Measurements from ENCODE around the gene H1-8.
"Not testable (repeated sequence)": the region's sequence is repeated elsewhere in the genome, so short reads cannot be mapped to it uniquely, and the experiment has no call there.

H1-8 gene, protein sequence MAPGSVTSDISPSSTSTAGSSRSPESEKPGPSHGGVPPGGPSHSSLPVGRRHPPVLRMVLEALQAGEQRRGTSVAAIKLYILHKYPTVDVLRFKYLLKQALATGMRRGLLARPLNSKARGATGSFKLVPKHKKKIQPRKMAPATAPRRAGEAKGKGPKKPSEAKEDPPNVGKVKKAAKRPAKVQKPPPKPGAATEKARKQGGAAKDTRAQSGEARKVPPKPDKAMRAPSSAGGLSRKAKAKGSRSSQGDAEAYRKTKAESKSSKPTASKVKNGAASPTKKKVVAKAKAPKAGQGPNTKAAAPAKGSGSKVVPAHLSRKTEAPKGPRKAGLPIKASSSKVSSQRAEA

DNA sequence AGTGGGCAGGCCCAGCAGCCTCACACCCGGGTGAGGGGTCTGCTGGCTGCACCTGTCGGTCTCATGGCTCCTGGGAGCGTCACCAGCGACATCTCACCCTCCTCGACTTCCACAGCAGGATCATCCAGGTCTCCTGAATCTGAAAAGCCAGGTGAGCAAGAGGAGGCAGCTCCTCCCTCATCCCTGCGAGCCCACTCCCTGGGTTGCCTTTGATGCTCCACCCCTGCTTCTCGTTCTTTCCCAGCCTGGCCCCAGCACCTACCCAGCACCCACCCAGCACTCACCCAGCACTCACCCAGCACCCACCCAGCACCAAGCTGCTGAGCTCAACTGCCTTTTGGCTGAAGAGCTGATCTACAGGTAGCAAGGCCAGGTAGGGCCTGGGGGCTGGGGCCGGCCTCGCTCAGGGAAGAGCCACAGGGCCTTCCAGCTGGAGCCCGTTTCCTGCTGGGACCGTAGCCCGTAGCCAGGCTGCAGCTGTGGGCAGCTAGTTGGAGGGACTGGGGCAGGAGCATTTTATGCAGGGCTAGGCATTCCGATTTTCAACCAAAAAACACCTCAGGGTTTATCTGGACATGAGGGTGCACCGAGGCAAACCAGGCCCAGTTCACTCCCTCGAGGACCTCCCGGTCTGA lies at the start of gene H1-8:
H1-8 (plus strand) TSS at position 20 of the 635 bp plus-strand sequence; CDS start at position 64, 44 bp downstream.
- no peak for TF ChIP-seq JUND (IDR thresholded peaks at IDR 0.05; ENCODE audit: low read depth)
- DNase-seq (ENCODE audit: low read depth in 1 of 2, low spot score in 1 of 2), result no peak
- in situ Hi-C loops (cut with HindIII; ENCODE audit: low pct_unique_long_range_greater_than_20kb, low sequenced_read_pairs), result no loop called here

DNA sequence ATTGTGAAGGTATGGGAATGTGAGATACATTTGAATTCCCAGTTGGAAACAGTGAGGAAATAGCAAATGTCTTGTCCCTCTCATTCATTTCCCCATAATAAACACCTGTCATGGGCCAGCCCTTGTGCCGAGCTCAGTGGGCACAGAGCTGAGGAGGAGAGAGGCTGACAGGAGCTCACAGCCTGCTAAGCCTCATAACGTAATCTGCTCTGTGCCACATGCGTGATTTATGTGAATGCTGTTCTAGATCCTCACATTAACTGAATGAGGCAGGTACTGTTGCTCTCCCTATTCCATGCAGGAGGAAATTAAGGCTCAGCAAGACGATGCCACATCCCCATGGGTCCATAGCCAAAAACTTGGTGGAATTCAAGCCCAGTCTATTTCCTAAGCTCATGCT lies 49.8 kb upstream of the H1-8 start:
- TF ChIP-seq JUND (IDR thresholded peaks at IDR 0.05; ENCODE audit: low read depth), result no peak
- DNase-seq (ENCODE audit: low read depth in 1 of 2, low spot score in 1 of 2), result no peak
- in situ Hi-C loops (cut with HindIII; ENCODE audit: low pct_unique_long_range_greater_than_20kb, low sequenced_read_pairs), result no loop called here

DNA sequence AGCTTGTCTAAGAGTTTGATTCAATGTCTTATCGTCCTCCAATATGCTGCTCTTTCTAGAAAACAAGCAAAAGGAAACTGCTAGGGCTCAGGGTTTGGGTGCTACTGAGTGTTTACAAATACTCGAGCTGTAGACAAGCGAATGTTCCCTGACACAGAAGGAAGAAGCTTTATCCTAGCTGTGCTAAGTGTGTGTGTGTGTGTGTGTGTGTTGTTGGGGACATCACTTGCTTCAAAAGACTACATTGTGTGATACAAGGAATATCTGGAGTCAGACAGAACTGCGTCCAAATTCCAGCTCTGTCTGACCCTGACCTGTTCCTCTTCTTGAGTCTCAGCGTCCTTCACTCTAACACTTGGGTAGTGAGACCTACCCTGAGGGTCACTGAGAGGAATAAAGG lies 48.5 kb upstream of the H1-8 start:
- DNase-seq (ENCODE audit: low read depth in 1 of 2, low spot score in 1 of 2); in situ Hi-C loops (cut with HindIII; ENCODE audit: low pct_unique_long_range_greater_than_20kb, low sequenced_read_pairs): not testable (repeated sequence)

DNA sequence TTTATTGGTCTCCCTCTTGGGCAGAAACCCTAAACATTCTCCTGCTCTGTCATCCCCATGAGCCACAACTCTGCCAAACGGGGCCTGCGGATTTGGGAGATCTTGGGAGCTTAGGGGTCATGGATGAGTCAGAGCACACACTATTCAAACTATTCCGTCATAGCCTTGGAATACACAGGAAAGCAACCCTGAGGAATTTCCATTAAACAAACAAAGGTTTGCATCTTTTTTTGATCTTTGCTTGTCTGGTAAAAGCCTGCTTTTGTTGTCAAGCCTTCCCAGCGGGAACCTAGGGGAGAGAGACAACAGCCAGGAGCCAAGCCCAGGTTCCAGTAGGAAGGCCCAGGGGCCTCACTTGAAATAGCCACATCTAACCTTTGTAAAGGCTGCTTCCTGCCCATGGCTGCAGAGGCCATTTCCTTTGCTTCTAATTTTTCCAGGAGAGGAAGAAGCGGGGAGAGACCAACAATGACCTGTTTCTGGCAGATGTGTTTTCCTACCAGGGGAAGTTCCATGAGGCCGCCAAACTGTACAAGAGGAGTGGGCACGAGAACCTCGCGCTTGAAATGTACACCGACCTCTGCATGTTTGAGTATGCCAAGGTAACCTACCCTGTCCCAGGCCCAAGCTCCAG lies 47.9 kb upstream of the H1-8 start:
- in situ Hi-C loops (cut with HindIII; ENCODE audit: low pct_unique_long_range_greater_than_20kb, low sequenced_read_pairs), result not testable (repeated sequence)

DNA sequence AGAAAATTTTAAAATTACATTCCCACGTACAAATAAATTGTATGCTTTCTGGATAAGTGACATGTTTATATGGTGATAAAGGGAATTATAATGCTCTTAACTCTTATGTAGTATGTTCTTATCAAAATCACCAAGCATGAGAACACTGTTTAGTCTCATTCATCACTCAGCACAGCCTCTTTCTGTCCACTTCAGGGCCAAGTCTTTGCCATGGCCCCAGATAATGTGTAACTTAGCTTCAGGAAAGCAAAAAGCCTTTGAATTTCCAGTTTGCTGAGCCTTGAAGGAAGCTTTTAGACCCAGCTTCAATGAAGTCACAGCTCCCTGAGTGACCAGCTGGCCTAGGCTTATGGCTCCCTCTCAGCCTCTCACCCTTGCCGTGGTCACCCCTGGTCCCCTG lies 45.1 kb upstream of the H1-8 start:
- DNase-seq (ENCODE audit: low read depth in 1 of 2, low spot score in 1 of 2); in situ Hi-C loops (cut with HindIII; ENCODE audit: low pct_unique_long_range_greater_than_20kb, low sequenced_read_pairs): not testable (repeated sequence)

More for the DNA sequence above, 47.9 kb upstream of the H1-8 start:
- DNase-seq (ENCODE audit: low read depth in 1 of 2, low spot score in 1 of 2), result not testable (repeated sequence)

DNA sequence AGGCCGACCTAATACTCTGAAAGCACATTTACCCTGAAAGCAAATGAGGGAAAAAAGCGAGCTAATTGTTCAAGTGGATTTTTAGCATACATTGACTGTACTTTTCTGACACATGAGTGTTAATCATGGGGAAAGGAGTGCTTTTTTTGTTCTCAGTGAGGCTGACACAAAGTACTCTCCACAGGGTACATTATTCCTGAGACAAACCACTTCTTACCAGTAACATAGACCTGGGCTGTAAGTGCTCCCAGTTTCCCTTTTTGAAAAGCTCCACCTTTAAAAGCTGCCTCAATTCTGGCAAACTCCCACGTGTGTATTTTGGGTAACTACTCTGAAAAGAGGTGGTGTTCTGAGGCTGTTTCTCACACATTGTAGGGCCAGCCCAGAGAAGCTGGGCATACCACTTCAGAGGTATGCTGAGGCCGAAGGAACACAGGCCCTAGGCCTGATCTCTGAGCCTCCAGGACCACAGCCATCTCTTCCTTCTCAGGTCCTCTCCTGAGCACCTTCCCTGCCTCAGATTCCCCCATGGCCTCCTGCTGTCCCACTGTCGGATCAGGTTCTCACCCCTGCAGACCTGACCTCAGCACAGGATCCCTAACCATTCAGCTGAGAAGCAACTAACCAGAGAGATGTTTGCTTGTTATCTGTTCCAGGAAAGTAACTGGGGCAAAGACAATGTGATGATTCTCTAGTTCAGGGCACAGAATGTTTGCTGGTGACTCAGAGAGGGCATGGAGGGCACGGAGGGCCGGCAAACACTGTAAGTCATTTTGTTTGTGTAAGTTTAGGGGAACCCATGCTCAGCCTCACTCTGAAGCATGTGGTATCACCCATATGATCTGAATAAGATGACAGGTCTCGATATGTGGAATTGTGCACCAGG lies 44.1 kb upstream of the H1-8 start:
- in situ Hi-C loops (cut with HindIII; ENCODE audit: low pct_unique_long_range_greater_than_20kb, low sequenced_read_pairs); DNase-seq (ENCODE audit: low read depth in 1 of 2, low spot score in 1 of 2): not testable (repeated sequence)

DNA sequence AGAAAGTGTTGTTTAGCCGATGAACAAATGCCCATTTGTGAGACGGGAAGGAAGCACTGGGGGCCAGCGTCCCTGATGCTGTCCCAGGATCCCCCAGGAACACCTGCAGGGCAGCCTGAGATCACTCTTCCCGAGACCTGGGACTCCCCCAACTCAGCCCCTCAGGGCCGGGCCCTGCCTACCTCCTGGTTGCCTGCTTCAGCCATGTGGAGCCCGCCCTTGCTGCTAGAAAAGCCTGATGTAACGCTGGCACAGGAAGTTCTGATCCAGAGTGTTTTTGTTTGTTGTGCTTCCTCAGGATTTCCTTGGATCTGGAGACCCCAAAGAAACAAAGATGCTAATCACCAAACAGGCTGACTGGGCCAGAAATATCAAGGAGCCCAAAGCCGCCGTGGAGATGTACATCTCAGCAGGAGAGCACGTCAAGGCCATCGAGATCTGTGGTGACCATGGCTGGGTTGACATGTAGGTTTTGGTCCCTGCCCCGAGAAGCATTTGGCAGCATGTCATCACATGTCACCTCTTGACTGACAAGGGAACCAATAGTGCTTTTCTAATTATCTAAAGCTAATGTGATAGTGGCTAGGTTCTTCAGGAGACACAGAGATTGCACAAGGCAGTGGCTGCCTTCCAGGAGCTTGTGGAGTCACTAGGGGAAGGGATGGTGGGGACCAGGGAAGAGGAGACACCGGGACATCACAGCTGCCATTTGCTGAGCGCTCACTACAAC lies 43.2 kb upstream of the H1-8 start:
- in situ Hi-C loops (cut with HindIII; ENCODE audit: low pct_unique_long_range_greater_than_20kb, low sequenced_read_pairs); DNase-seq (ENCODE audit: low read depth in 1 of 2, low spot score in 1 of 2): not testable (repeated sequence)

DNA sequence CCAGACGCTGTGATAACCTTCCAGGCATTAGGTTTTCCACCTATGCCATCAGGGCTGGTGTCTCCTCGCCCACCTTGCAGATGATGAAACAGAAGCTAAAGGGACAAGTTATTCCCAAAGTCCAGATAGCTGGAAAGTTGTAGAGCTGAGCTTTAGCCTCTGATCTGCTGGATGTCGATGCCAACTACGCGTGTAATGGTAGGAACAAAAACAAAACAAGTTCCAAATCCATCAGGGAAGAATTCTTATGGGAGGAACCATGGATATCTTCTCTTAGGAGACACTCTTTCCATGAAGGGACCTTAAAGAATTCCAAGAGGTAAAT lies 42.7 kb upstream of the H1-8 start:
- DNase-seq (ENCODE audit: low read depth in 1 of 2, low spot score in 1 of 2), result no peak
- TF ChIP-seq JUND (IDR thresholded peaks at IDR 0.05; ENCODE audit: low read depth), result no peak
- in situ Hi-C loops (cut with HindIII; ENCODE audit: low pct_unique_long_range_greater_than_20kb, low sequenced_read_pairs), result no loop called here

DNA sequence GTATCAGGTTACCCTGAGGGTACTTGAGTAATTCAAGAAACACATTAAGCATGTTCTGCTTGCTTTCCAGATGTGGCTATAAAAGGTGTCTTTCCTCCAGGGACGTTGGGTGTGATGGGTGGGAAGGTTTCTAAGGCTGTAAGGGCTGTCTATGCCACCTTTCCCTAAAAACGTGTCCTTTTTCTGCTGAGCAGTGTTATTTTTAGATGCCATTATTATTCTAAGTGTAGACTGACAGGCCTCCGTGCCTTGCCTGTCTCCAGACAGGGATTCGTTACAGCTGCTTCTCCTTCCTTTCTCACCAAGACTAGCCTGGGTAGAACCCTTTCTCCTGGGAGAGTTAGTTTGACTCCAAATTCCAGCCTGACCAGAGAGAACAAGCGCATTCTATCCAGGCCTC lies 41.3 kb upstream of the H1-8 start:
- DNase-seq (ENCODE audit: low read depth in 1 of 2, low spot score in 1 of 2), result no peak
- TF ChIP-seq JUND (IDR thresholded peaks at IDR 0.05; ENCODE audit: low read depth), result no peak
- in situ Hi-C loops (cut with HindIII; ENCODE audit: low pct_unique_long_range_greater_than_20kb, low sequenced_read_pairs), result no loop called here

DNA sequence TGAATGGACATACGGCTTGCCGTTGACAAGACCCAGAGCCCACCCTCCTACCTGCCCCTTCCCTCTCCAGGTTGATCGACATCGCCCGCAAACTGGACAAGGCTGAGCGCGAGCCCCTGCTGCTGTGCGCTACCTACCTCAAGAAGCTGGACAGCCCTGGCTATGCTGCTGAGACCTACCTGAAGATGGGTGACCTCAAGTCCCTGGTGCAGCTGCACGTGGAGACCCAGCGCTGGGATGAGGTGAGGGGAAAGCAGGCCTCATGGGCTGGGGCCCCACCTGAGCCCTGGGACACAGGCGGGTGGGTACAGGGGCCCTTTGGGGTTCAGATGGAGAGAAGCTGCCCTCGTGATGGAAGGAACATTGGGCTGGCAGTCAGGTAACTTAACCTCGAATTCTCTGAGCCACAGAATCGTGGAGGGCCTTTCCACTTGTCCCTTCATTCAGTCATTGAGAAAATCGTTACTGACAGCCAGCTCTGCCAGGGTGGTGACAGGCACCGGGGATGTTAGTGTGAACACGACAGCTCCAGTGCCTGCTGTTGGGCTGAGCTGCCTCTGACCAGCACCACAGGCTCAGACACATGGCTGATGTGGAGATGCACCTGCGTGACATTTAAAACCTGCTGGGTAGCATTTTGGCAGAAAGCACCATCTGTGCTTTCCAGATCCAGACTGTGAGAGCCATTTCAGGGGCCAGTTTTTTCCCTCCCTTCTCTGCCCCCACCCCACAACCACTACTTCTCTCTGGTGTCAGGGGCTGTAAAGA lies 40.1 kb upstream of the H1-8 start:
- no peak for TF ChIP-seq JUND (IDR thresholded peaks at IDR 0.05; ENCODE audit: low read depth)
- no peak for DNase-seq (ENCODE audit: low read depth in 1 of 2, low spot score in 1 of 2)
- in situ Hi-C loops (cut with HindIII; ENCODE audit: low pct_unique_long_range_greater_than_20kb, low sequenced_read_pairs), result no loop called here

DNA sequence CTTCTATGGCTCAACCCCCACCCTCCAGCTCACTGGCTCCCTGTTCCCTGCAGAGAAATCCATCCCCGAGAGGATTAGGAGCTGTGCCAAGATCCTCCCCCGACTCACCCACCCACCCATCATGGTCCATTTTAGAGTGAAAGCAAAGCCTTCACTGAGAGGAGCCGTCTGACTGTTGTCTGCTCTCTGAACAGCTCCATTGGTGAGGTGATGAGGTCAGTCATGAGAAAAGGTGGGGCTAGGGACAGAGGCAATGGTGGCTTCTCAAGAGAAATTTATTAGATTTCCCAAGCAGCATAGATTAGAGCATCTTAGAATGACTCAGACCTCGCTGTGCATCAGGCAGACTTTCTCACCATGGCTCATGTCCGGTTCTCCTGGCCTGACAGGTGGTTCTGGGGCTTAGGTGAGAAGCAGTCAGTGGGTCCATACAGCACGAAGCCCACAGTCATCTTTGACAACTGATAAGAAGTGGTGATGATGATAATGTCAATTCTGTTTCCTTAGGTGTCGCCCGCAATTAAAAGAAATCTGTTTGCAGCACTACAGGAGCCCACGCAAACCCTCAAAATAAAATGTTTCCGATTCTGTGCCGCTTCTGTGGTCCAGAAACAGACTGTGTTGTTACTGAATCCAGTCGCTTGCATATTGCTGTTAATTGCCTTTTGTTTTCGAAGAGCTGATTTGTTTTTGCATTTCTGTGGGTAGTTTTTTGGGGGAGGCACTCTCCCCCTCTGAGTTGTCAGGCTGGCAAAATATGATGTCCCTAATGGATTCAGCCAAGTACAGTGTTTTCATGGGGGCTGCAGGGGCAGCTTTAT lies 39.3 kb upstream of the H1-8 start:
- in situ Hi-C loops (cut with HindIII; ENCODE audit: low pct_unique_long_range_greater_than_20kb, low sequenced_read_pairs), result no loop called here
- no peak for TF ChIP-seq JUND (IDR thresholded peaks at IDR 0.05; ENCODE audit: low read depth)
- DNase-seq (ENCODE audit: low read depth in 1 of 2, low spot score in 1 of 2), result no peak
